ENCODE measurements around the gene GAL3ST1.
A peak's percentile ranks its signal among the peaks of the same experiment; 100 is the strongest.
"Not testable (repeated sequence)": the region's sequence is repeated elsewhere in the genome, so short reads cannot be mapped to it uniquely, and the experiment has no call there.

The GAL3ST1 gene

DNA sequence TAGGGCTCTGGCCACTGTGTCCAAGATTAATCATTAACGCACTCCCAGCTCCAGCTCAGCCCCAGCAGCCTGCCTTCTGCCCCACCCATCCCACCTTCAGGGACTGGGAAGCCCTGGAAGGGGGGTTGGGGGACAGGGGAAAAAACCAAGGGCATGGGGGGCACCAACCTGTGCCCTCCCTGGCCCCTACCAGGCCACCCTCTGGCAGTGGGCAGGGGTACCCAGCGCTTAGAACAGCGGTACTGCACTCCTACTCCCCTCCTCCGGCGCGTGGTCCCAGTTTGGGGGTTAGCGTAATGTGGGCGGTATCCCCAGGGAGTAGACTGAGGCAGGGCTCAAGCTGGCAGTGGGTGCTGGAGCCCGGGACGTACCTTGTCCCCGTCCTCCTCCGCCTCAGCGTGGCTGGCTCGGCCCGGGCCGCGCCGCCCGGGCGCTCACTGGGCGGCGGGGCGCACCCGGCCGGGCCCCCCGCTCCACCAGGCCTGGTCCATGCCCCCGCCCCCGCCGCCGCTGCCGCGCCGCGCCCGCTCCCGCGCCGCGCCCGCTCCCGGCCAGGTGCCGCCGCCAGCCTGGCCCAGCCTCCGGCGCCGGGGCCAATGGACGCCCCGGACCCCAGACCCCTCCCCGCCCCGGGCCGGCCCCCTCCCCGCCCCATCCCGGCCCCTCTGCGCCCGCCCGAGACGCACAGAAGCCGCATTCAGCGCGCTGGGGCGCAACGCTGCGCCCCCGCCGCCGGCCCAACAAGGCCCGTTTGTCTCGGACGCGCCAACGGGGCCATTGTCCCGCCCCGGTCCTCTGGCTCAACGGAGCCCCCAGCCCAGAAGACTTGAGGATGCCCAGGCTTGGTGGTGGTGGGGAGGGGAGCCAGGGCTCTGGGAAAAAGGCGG lies at the start of gene GAL3ST1:
TSS of gene GAL3ST1 (minus strand) at position 571 of the 887 bp plus-strand sequence. CDS start 17,273 bp downstream, outside the sequence.
- no peak for DNase-seq

DNA sequence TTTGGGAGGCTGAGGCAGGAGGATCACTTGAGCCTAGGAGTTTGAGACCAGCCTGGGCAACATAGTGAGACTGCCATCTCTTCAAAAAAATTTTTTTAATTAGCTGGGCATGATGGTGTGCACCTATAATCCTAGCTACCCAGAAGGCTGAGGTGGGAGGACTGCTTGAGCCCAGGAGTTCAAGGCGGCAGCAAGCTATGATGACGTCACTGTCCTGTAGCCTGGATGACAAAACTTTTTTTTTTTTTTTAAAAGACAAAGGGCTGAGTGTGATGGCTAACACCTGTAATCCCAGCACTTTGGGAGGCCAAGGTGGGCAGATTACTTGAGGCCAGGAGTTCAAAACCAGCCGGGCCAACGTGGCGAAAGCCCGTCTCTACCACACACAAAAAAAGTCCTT lies 45.4 kb upstream of the GAL3ST1 start:
- DNase-seq: not testable (repeated sequence)

GRCh38 chr22:30617819-30618218 lies 43.4 kb upstream of the GAL3ST1 start:
- DNase-seq: no peak

DNA sequence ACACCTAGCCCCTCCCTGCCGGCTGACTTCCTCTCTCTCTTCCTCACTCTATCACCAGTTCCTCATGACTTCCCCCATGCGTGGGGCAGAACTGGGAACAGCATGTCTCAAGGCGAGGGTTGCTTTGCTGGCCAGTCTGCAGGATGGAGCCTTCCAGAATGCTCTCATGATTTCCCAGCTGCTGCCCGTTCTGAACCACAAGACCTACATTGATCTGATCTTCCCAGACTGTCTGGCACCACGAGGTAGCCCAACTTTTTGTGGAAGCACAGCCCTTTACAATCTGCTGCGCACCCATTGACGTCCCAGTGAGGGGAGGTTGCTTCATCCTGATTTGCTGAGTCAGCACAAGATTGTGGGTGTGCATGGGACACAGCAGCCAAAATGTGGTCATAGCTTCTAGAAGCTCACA lies 41.1 kb upstream of the GAL3ST1 start:
- DNase-seq: no peak

DNA sequence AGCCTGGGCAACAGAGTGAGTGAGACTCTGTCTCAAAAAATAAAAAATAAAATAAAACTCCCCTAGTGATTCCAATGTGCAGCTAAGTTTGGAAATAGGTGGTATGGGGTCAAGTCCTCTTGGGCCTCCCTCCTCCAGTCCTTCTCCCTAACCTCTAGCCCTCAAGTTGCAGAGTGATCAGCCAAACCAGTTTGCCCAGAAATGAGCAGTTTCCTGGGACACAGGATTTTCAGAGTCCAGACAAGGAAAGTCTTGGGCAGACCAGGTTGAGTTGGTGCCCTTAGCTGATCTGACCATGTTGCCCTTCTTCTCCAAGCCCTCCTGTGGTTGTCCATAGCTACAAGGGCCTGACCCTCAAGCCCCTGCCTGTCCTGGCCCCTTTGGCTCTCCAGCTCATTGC lies 40.4 kb upstream of the GAL3ST1 start:
- no peak for DNase-seq

DNA sequence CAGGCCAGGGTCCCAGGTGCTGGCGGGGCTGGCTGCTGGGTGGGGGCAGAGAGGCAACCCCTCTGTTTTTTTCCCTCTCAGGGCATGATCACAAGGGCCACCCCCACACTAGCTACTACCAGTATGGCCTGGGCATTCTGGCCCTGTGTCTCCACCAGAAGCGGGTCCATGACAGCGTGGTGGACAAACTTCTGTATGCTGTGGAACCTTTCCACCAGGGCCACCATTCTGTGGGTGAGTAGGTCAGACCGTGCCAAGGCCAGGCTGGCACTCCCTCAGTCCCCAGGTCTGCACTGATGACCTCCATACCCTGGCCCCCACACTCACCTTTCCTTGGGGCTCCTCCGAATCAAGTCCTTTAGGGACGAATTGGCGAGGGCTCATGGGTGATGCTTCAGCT lies 39.8 kb upstream of the GAL3ST1 start:
- no peak for DNase-seq

GRCh38 chr22:30612789-30613188 lies 38.3 kb upstream of the GAL3ST1 start:
- no peak for DNase-seq

DNA sequence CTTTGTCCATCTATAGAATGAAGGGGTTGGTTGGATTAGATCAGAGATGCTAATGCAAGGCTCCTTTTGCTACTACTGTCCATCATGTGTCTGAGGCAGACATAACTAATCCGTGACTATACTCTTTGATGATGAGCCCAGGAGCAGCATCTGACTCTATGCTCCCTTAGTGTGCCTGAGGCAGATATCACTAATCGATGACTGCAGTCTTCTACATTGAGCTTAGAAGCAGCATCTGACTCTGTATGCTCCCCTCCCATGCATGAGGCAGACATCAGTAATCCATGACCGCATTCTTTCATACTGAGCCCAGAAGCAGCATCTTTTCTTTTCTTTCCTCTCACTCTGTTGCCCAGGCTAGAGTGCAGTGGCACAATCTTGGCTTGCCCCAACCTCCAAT lies 36.7 kb upstream of the GAL3ST1 start:
- no peak for DNase-seq

DNA sequence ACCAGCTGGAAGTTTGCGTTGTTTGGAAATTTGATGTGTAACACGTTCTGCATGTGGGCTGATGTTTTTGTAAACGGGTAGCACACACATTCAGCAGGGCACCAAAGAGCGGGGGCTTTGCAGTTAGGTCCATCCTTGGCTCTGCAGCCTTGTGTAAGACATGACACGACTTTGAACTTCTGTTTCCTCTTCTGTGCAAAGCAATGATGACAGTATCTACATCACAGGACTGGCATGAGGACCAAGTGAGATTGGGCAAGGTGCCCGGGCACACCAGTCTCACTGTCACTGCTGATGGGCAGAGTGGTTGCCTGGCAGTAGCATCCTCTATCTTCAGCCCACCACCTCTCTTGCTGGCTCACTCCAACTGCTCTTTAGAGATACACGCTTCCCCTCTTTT lies 35.8 kb upstream of the GAL3ST1 start:
- no peak for DNase-seq

DNA sequence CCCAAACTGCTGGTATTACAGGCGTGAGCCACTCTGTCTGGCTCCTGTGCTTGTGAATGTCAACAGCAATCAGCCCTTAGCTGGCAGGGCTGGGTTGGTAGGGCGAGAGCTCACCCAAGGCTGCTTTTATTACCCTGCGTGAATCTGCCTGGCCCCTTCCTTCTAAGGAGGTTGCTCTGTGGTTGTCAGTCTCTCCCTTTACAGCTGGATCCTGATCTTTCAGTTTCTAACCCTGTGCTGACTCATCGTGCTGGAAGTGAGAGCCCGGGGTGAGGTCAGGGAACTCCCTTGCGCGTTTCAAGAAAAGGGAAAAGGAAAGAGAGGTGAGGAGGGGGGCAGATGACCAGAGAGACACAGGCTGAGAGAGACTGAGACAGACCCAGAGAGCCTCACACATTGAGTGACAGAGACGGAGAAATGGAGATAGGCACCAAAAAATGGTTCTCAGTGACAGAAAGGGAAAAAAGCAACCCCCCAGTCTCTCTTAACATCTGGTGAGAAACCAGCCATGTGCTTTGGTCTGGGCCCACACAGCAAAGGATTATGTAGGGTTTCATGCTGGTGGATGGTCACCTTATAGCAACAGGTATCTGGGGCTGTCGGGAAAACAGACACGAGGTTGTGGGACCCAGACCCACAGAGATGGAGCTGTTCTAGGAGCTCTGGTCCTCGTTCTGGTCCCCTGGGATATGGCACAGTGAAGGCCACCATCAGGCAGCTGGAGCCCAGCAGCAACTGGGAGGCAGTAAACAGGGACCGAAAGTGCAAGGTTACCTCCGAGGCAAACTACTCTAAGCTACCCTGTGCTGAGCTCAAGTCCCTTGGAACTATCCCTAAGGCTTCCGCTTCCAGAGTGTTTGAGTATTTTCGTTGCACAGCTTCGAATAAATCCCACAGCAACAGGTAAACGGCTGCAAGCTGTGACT lies 35.1 kb upstream of the GAL3ST1 start:
- DNase-seq: no peak

- DNase-seq: no peak
Measured at GRCh38 chr22:30607939-30608338, 33.5 kb upstream of the GAL3ST1 start.

DNA sequence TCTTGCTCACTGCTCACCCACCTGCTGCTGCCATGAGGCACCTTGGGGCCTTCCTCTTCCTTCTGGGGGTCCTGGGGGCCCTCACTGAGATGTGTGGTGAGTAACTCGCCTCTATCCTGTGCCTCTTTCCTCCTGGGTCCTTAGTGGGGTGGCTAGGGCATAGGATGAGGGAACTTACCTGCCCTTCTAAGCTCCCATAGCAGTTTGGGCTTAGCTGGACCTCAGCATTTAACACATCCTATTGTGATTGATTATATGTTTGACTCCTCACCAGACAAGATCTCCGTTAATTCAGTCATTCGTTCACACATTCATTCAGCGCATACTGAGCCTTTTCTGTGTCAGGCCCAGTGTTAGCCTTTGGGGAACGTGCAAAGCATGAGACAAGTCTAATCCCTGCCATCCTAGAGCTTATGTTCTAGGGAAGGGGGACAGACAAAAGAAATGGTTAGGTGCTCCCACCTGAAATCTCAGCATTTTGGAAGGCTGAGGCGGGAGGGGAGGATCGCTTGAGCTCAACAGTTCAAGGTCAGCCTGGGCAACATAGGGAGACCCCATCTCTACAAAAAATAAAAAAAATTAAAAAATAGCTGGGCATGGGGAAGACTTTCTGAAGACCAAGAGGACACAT lies 33.0 kb upstream of the GAL3ST1 start:
- DNase-seq: no peak

DNA sequence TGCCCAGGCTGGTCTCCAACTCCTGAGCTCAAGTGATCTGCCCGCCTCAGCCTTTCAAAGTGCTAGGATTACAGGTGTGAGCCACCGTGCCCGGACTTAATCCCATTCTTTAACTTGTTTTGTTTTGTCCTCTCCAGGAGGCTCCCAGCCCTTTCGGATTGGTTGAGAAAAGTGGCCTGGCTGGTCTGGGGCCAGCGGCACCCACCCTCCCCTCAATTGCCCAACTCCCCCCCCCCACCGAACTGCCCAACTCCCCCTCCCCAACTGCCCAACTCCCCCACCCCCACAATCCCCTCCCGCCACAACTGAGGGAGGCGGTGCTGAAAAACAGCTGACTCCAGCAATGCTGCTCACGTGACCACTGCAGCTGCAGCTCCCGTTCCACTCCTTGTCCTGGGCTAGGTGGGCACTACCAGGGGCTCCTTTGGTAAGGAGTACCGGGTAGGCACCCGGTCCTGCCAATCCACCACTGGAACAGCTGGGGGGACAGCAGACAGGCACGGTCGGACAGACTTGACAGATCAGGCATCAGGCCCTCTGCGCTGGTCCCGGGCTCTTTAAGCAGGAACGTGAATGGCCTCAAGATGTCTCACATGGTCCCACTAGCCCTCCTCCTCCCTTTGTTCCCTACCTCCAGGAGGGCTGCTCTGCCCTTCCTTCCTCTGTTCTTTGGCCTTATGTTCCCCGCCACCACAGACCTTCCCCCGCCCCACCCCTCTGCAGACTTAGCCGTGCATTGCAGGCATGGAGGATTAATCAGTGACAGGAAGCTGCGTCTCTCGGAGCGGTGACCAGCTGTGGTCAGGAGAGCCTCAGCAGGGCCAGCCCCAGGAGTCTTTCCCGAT lies 32.2 kb upstream of the GAL3ST1 start, which contains the start of gene TCN2:
TSS of gene TCN2 (plus strand) at position 720 of the 845 bp plus-strand sequence. CDS start 158 bp downstream, outside the sequence.
- DNase-seq: peak; percentile 11

DNA sequence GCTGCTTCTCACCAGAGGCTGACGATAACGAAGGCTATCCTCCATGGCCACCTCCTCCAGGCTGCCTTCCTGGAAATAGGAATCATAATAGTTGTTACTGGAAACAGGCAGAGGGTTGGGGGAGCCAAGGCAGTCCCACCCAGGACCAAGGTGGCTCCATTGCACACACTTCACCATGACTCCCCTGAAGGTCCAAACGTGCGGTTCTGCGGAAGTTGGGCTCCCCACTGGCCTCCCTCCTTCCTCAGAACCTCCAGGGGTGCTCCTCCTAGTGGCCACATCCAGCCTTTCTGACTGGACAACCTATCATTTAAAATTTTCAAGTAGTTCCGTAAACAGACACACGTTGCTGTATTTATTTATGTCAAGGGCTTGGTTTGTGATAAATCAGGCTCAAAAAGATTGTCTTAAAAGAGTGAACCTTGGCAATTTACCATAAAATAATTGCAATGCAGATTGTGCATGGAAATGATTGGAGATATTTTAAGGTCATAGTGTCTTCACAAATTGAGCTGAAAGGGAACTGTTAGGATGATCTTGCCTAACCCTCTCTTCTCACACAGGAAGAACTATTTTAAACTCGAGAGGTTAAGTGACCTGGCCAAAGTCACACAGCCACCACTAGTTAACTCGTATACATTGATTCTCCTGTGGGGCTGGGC lies 31.1 kb upstream of the GAL3ST1 start:
- peak; percentile 39 for DNase-seq

GRCh38 chr22:30604723-30605122 lies 30.3 kb upstream of the GAL3ST1 start:
- no peak for DNase-seq

DNA sequence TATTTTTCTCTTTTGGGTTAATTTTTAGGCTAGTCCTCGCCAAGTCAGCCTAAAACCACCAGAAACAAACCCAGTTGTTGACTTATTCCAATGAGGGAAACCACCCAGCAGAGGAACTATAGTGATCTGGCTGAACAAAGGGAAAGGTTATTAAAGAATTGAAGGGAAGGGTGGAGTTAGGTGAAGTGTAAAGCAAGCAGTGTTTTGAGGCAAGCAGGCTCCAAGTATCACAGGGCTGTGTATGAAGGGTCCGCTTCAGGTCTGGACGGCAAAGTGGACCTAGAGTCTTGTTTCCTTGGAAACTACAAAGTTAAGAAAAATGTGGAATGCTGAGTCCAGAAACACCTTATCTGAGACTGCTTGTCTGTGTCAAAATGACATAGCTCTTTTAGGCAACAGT lies 29.3 kb upstream of the GAL3ST1 start:
- DNase-seq: no peak

- DNase-seq: no peak
Measured at GRCh38 chr22:30602049-30602448, 27.6 kb upstream of the GAL3ST1 start.

- DNase-seq: no peak
Measured at GRCh38 chr22:30601464-30601863, 27.0 kb upstream of the GAL3ST1 start.

DNA sequence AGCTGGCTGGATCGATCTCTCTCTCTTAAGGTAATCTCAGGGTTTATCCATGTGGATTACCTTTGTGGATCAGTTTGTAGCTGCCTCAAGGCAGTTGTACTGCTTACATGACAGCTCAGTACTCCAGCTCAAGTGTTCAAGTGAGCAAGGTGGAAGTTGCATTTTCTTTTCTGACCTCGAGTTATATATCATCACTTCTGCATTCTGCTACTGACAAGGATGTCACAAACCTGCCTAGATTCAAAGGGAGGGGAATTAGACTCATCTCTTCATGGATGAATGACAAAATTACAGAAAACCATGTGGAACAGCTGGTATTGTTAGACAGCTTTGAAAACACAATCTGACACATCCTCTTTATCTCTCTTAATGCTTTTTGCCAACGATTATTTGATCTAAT lies 26.5 kb upstream of the GAL3ST1 start:
- DNase-seq: no peak

- no peak for DNase-seq
Measured at GRCh38 chr22:30598986-30599385, 24.5 kb upstream of the GAL3ST1 start.

GRCh38 chr22:30596886-30597285 lies 22.4 kb upstream of the GAL3ST1 start:
- DNase-seq: no peak

DNA sequence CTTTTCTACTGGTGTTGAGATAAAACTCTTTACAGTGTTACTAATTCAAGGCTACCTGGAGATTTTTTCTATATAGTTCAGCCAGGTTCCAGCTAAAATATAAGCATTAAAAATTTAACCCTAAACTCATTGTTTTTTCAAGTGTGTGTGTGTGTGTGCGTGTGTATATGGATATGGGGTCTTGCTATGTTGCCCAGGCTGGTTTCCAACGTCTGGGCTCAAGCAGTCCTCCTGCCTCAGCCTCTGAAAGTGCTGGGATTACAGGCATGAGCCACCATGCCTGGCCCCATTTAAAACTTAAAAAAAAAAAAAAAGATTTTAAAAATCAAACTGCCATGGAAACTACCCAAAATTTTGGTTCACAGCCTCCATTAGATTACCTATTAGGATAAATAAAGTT lies 21.7 kb upstream of the GAL3ST1 start:
- DNase-seq: no peak

Data from activated gamma-delta T cell treated with Interleukin-2 at 50 U/mL for 16 hours (primary cell).